HK-2 (cell line): ENCODE data around the gene PRKN.

Experiments
- DNase-seq: peaks from one replicate; pipeline ENCODE4 v3.0.0-alpha.2; 2018; ENCODE audit not compliant: unreplicated experiment

The PRKN gene

DNA sequence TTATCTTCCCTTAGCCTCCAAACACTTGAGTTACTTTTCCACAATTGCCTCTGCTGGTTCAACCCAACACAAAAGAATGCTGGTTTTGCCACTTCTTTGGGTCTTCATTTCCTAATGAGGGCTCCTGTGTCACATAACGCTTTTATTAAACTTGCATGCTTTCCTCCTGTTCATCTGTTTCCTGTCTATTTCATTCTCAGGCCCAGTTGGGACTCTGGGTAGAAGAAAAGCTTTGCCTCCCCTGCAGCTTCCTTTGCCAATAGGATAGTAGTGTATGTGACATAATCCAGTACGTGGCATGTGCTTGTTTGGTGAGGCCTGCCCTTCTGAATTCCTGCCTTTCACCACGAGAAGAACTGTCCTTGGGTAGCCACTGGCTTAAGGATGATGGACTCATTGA is 924.4 kb downstream of the PRKN start:
- DNase-seq: no peak

GRCh38 chr6:161802231-161802630 is 925.3 kb downstream of the PRKN start:
- no peak for DNase-seq

DNA sequence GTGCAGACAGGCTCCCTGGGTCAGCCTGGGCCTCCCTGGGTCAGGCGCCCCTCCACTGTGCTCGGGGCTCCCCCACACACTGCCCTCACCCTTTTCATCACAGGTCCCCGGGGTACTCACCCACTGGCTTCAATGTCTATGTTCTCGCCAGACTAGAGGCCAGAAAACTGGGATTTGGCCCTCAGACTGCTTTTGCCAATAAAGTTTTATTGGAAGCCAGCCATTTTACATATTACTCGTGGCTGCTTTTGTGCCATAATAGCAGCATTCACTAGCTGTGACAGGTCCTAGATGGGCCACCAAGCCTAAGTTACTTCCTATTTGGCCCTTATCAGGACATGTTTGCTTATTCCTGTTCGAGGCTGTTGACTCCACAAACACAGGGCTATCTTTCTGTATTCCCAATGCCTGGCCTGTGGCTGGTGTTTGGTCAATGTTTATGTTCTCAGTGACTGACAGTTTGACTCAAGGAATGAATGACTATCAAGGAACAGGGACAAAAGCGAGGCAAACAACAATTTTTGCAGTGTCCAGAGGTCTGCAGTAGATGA is 928.6 kb downstream of the PRKN start:
- DNase-seq: no peak

DNA sequence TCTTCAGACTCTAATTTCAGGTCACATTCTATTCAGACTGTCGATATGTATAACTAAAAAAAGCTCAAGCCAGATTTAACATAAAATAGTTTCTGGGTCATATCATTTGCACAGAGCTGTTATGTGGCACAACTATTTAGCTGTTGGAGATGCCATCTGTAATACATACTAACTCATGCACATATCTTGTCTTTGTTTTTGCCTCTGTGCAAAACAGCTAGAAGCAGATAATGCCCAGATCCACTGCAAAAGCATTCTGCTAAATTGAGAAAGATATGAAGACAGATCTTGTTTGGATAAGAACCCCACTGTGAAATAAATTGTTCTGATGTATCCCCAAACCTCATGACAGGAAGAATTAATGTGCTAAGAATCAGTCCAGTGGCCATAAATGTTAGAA is 930.9 kb downstream of the PRKN start:
- DNase-seq: no peak

DNA sequence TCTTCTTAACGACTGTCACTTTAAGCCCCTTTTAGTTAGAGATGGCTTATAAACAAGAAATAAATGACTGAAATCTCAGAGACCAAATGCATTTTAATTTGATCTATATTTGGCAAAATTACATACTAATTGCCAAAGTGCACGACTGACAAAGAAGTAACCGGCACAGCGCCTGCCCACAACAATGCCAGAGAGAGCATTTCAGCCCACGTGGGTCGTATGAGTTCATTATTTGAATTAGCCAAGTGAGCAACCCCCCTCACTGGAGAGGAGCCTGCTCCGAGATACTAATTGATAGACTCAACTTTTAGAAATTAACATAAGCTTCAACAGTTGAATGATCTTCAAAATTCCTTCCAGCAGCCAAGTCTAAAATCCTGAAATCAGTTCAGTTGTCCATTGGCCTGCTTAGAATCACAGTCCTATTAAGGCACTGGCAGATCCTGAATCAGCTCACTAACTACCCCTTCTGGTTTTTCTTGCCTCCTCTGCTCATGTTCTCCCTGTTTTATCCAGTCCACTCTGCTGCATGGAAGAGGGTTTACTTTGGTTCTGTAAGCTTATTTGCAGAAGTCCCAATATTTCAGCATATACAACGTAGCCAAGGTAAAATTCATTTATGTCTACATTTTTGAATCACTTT is 934.6 kb downstream of the PRKN start:
- DNase-seq: no peak

DNA sequence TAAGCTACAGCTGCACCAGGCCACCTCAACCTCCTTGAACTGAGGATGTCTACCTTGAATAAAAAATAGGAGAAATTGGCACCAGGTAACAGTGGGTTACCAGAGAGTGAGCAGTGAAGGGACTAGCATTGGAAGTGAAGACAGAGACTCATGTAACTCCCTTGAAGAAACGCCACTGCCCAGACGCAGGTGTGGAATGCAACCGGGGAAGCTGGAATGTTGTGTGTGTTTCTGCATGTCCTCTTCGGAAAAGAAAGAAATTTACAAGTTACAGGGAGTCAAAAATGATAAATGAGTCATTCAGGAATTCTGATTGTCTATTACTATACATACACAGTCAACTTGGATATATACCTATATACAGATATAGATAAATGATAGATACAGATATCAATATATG is 939.0 kb downstream of the PRKN start:
- DNase-seq: no peak

DNA sequence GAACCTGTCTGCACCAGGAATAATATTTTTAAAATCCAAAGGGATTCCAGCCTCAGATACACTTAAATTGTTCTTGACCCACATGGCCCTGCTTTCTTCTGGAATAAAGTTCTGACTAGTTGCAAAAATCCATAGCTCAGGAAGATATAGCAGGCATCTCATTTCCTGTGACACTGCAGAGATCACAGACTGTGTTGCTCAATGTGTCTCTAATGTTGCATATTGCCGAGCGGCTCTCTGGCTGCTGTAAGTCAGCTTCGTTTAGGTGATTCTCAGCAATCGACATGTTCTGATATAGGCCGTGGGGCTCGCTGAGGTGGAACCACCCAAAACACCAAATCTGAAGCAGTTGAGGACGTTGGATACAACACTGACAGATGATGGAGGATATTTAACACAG is 955.4 kb downstream of the PRKN start:
- no peak for DNase-seq

- no peak for DNase-seq
These were observed 965.6 kb downstream of the PRKN start for GRCh38 chr6:161761966-161762365.

GRCh38 chr6:161755080-161755479 is 972.5 kb downstream of the PRKN start:
- no peak for DNase-seq

GRCh38 chr6:161750686-161751085 is 976.9 kb downstream of the PRKN start:
- DNase-seq: no peak

GRCh38 chr6:161749576-161749975 is 978.0 kb downstream of the PRKN start:
- no peak for DNase-seq

- peak; percentile 25 for DNase-seq
These were observed 978.8 kb downstream of the PRKN start for GRCh38 chr6:161748535-161749416.

- DNase-seq: no peak
These were observed 980.1 kb downstream of the PRKN start for GRCh38 chr6:161747506-161747905.

DNA sequence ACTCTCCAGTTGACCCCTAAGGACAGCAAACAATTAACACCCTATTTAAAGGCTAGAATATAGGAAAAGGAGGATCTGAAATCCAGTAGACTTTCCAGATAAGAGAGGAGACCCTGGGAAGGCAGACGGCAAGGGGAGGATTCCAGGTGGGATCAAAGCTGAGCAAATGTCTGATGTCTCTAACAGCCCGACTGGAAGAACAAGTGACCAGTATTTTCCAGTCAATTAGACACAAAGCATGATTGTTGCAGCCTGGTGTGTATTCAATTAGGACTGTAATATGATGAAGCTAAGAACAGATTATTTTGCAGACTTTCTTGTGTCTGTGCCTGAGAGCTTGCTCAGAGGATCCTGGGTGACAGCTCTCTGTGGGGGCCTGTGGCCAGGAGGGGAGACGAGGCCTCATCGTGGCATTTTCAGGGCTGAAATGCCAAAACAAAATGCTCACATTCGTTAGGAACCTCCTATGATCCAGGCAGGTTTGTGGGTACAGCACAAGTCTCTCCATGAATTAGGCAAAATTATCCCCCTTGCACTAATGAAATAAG is 981.9 kb downstream of the PRKN start:
- DNase-seq: no peak

GRCh38 chr6:161745128-161745527 is 982.4 kb downstream of the PRKN start:
- no peak for DNase-seq

- no peak for DNase-seq
These were observed 983.1 kb downstream of the PRKN start for GRCh38 chr6:161744211-161745067.

- no peak for DNase-seq
These were observed 983.9 kb downstream of the PRKN start for GRCh38 chr6:161743509-161744178.

- no peak for DNase-seq
These were observed 987.1 kb downstream of the PRKN start for GRCh38 chr6:161740486-161740885.

DNA sequence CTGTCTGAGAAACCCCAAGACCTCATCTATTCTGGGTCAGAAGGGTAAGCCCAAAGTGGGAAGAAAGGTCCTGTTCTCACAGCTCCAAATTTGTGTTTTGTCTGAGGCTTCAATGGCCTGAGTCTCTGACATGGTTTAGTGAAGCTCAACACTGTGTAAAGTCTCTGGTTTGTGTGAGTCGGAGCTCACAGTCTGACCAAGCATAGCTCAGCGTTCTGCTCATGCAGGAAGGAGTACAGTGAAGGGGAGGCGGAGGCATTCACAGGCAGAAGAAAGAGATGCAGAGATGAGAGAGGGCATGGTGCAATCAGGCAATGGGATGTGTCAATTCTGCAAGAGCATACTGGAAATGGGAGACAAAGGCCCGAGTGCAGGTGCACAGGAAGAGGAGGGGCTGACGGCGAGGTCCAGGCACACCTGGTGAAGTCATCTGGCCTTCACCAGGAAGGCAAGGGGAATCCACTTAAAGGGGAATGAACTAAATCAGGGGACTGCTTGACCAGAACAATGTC is 990.7 kb downstream of the PRKN start:
- DNase-seq: no peak

GRCh38 chr6:161736326-161736725 is 991.2 kb downstream of the PRKN start:
- no peak for DNase-seq

- no peak for DNase-seq
These were observed 995.0 kb downstream of the PRKN start for GRCh38 chr6:161732594-161732993.
